H1 (cell line): ENCODE data around the gene TADA3. TPM values are rescaled to one million over a fixed set of nuclear protein-coding genes. Genes with fewer than 3 reads are reported as not detected.

Experiments used
- CTCF ChIA-PET: fragments of 300-600 bp; sonication (Branson Sonifier 250); formaldehyde crosslinking; loops from one replicate; lab custom pipeline; 2021; ENCODE audit not compliant: partially characterized antibody; lab: Charles Lee
- POLR2A ChIA-PET: fragments of 300-600 bp; sonication (Branson Sonifier 250); formaldehyde crosslinking; loops from one replicate; lab custom pipeline; 2021; ENCODE audit warnings: inconsistent platforms; ENCODE audit not compliant: partially characterized antibody; lab: Charles Lee
- DNase-seq, 2 experiments: peaks; one replicate each; pipeline versions ENCODE4 v3.0.0 to v3.0.0-alpha.2; 2010 to 2022; ENCODE audit warnings: low spot score in 2 of 2, low read depth in 1 of 2, mixed read lengths in 1 of 2
- FAIRE-seq: peaks from 2 replicates; lab custom pipeline; 2011; peaks lifted over from hg19 to GRCh38; lab: Jason Lieb, UNC
- H2AFZ ChIP-seq: 2 replicates; pipeline ENCODE4 v1.8.1; 2012; ENCODE audit warnings: low read length, inconsistent platforms
- H2AK5ac ChIP-seq: 2 replicates; pipeline ENCODE4 v1.6.1; 2013; ENCODE audit warnings: low read depth, low read length
- H2BK120ac ChIP-seq: replicated peaks from 2 replicates; pipeline ENCODE3; 2013; ENCODE audit warnings: low read depth, low read length, inconsistent platforms
- H2BK12ac ChIP-seq: 2 replicates; pipeline ENCODE4 v1.6.1; 2013; ENCODE audit warnings: low read depth, low read length
- H2BK15ac ChIP-seq: 2 replicates; pipeline ENCODE4 v1.6.1; 2013; ENCODE audit warnings: low read length
- H2BK20ac ChIP-seq: 2 replicates; pipeline ENCODE4 v1.6.1; 2013; ENCODE audit warnings: low read length
- H2BK5ac ChIP-seq: 2 replicates; pipeline ENCODE4 v1.6.1; 2013; ENCODE audit warnings: low read depth, low read length
- H3K14ac ChIP-seq: 2 replicates; pipeline ENCODE4 v1.6.1; 2013; ENCODE audit warnings: inconsistent platforms; ENCODE audit not compliant: insufficient read length
- H3K18ac ChIP-seq: 2 replicates; pipeline ENCODE4 v1.6.1; 2013; ENCODE audit warnings: low read length; ENCODE audit errors: extremely low read depth
- H3K23ac ChIP-seq: 2 replicates; pipeline ENCODE4 v1.6.1; 2013; ENCODE audit warnings: inconsistent platforms; ENCODE audit not compliant: insufficient read length
- H3K23me2 ChIP-seq: 2 replicates; pipeline ENCODE4 v1.6.1; 2013; ENCODE audit warnings: low read depth, low read length
- H3K27ac ChIP-seq: 2 replicates; pipeline ENCODE4 v1.6.1; 2011; ENCODE audit warnings: low read depth, low read length, inconsistent platforms
- H3K27me3 ChIP-seq, 4 experiments: replicated peaks in 1 of 4; 1 replicate in 1 of 4; 2 replicates in 3 of 4; pipeline versions ENCODE4 v1.6.1 to v1.8.1; 2011 to 2013; ENCODE audit warnings: low read length in 3 of 4, mild to moderate bottlenecking in 3 of 4, inconsistent platforms in 2 of 4, mixed read lengths in 2 of 4, moderate library complexity in 1 of 4; ENCODE audit not compliant: control insufficient read depth in 3 of 4, insufficient read depth in 3 of 4; ENCODE audit errors: extremely low read depth in 1 of 4
- H3K36me3 ChIP-seq, 4 experiments: 2 replicates each; pipeline versions ENCODE4 v1.6.1 to v1.8.1; 2011 to 2013; ENCODE audit warnings: mild to moderate bottlenecking in 4 of 4, low read length in 3 of 4, moderate library complexity in 2 of 4, control low read depth in 1 of 4, inconsistent platforms in 1 of 4; ENCODE audit not compliant: insufficient read depth in 4 of 4, control insufficient read depth in 2 of 4
- H3K4ac ChIP-seq: replicated peaks from 2 replicates; pipeline ENCODE3; 2013; ENCODE audit warnings: low read length, low read depth, mixed read lengths, inconsistent platforms; ENCODE audit not compliant: insufficient read length
- H3K4me1 ChIP-seq, 4 experiments: replicated peaks in 1 of 4; 1 replicate in 1 of 4; 2 replicates in 3 of 4; pipeline versions ENCODE4 v1.6.1 to v1.8.1; 2011 to 2013; ENCODE audit warnings: low read length in 3 of 4, inconsistent platforms in 2 of 4, mixed read lengths in 1 of 4; ENCODE audit not compliant: insufficient read depth in 4 of 4, control insufficient read depth in 3 of 4
- H3K4me2 ChIP-seq, 2 experiments: 2 replicates each; pipeline versions ENCODE4 v1.6.1 to v1.8.1; 2011 to 2013; ENCODE audit warnings: low read depth in 2 of 2, low read length in 2 of 2, control low read depth in 1 of 2, inconsistent platforms in 1 of 2, mild to moderate bottlenecking in 1 of 2; ENCODE audit not compliant: insufficient read depth in 1 of 2
- H3K4me3 ChIP-seq, 4 experiments: fragments of 200-600, 300-600 bp in 1 of 4; sonication (generic), shearing (Covaris generic), sonication (Bioruptor Twin) in 1 of 4; 2 replicates each; pipeline versions ENCODE4 v1.5.1 to v1.8.1; 2011 to 2016; ENCODE audit warnings: low read length in 4 of 4, low read depth in 3 of 4, control low read depth in 2 of 4, inconsistent platforms in 2 of 4, mild to moderate bottlenecking in 2 of 4, mixed read lengths in 1 of 4, moderate library complexity in 1 of 4; ENCODE audit not compliant: insufficient read depth in 2 of 4; ENCODE audit errors: extremely low read depth in 1 of 4
- H3K56ac ChIP-seq: replicated peaks from 2 replicates; pipeline ENCODE3; 2013; ENCODE audit warnings: low read depth, mild to moderate bottlenecking, mixed read lengths, low read length, inconsistent platforms; ENCODE audit not compliant: insufficient read length
- H3K79me1 ChIP-seq: 2 replicates; pipeline ENCODE4 v1.6.1; 2013; ENCODE audit warnings: low read depth, low read length, control low read depth
- H3K79me2 ChIP-seq, 2 experiments: 2 replicates each; pipeline versions ENCODE4 v1.6.1 to v1.8.1; 2012 to 2013; ENCODE audit warnings: low read length in 2 of 2, mild to moderate bottlenecking in 2 of 2, inconsistent platforms in 1 of 2; ENCODE audit not compliant: insufficient read depth in 2 of 2, control insufficient read depth in 1 of 2
- H3K9ac ChIP-seq, 4 experiments: replicated peaks in 1 of 4; 1 replicate in 1 of 4; 2 replicates in 3 of 4; pipeline versions ENCODE4 v1.6.1 to v1.8.1; 2011 to 2013; ENCODE audit warnings: low read depth in 3 of 4, low read length in 3 of 4, control low read depth in 2 of 4, mild to moderate bottlenecking in 2 of 4, moderate library complexity in 2 of 4, inconsistent platforms in 1 of 4; ENCODE audit errors: extremely low read depth in 1 of 4
- H3K9me3 ChIP-seq, 2 experiments: 2 replicates each; pipeline versions ENCODE4 v1.6.1 to v1.8.1; 2012 to 2013; ENCODE audit warnings: mild to moderate bottlenecking in 2 of 2, moderate library complexity in 2 of 2, control low read depth in 1 of 2, inconsistent platforms in 1 of 2, low read depth in 1 of 2, low read length in 1 of 2, mixed read lengths in 1 of 2; ENCODE audit not compliant: insufficient read depth in 2 of 2
- H4K20me1 ChIP-seq, 2 experiments: replicated peaks in 1 of 2; 2 replicates each; pipeline versions ENCODE3 to v1.8.1; 2011 to 2013; ENCODE audit warnings: inconsistent platforms in 2 of 2, low read length in 2 of 2, mild to moderate bottlenecking in 1 of 2; ENCODE audit not compliant: insufficient read depth in 2 of 2, control insufficient read depth in 1 of 2
- H4K5ac ChIP-seq: 2 replicates; pipeline ENCODE4 v1.6.1; 2013; ENCODE audit warnings: low read length, low read depth, mixed read lengths, inconsistent platforms; ENCODE audit not compliant: insufficient read length
- H4K8ac ChIP-seq: 2 replicates; pipeline ENCODE4 v1.8.0; 2013; ENCODE audit warnings: mild to moderate bottlenecking, moderate library complexity, low read length, inconsistent platforms; ENCODE audit not compliant: insufficient read depth; ENCODE audit errors: extremely low read depth
- H4K91ac ChIP-seq: replicated peaks from 2 replicates; pipeline ENCODE3; 2013; ENCODE audit warnings: low read length, mixed read lengths, inconsistent platforms; ENCODE audit not compliant: insufficient read length
- CBX5 ChIP-seq: fragments of 300-800, 300-1000 bp; sonication (generic); IDR thresholded peaks from 2 replicates; pipeline ENCODE4 v1.7.1; 2016; ENCODE audit warnings: antibody characterized with exemption, low read length, low read depth
- CEBPB ChIP-seq: IDR thresholded peaks from 2 replicates; pipeline ENCODE4 v1.6.1; 2012; ENCODE audit warnings: low read depth, low read length
- CTBP2 ChIP-seq: IDR thresholded peaks from 2 replicates; pipeline ENCODE4 v1.7.0; 2011; ENCODE audit warnings: borderline replicate concordance, mild to moderate bottlenecking, moderate library complexity, mixed read lengths, low read length; ENCODE audit not compliant: insufficient read depth, insufficient read length
- E2F6 ChIP-seq: IDR thresholded peaks from 2 replicates; pipeline ENCODE4 v1.6.1; 2012; ENCODE audit warnings: inconsistent platforms
- KDM5A ChIP-seq: fragments of 200-600 bp; IDR thresholded peaks from 2 replicates; pipeline ENCODE4 v1.7.1; 2012; ENCODE audit warnings: mild to moderate bottlenecking, low read length, inconsistent platforms, mixed read lengths
- RAD21 ChIP-seq, 2 experiments: IDR thresholded peaks in 1 of 2; conservative IDR thresholded peaks in 1 of 2; 2 replicates each; pipeline ENCODE4 v1.6.1; 2011; ENCODE audit warnings: low read depth in 2 of 2, low read length in 2 of 2, improper control_type of control experiment in 1 of 2, inconsistent platforms in 1 of 2, mild to moderate bottlenecking in 1 of 2, moderate library complexity in 1 of 2
- RNF2 ChIP-seq: fragments of 200-900, 300-1000 bp; sonication (generic); IDR thresholded peaks from 2 replicates; pipeline ENCODE4 v1.7.1; 2016; ENCODE audit warnings: borderline replicate concordance, low read depth, mild to moderate bottlenecking, antibody characterized with exemption, low read length; ENCODE audit not compliant: poor library complexity, severe bottlenecking; ENCODE audit errors: missing control alignments
- SAP30 ChIP-seq: fragments of 300-600 bp; sonication (generic); IDR thresholded peaks from 2 replicates; pipeline ENCODE4 v1.7.1; 2012; ENCODE audit warnings: low read length, moderate library complexity, mild to moderate bottlenecking, inconsistent platforms; ENCODE audit not compliant: insufficient read depth, insufficient replicate concordance
- TAF7 ChIP-seq: optimal IDR thresholded peaks from 2 replicates; pipeline ENCODE3; 2011; ENCODE audit warnings: low read depth, mild to moderate bottlenecking, inconsistent platforms, low read length, moderate library complexity, borderline replicate concordance
- TCF12 ChIP-seq: IDR thresholded peaks from 2 replicates; pipeline ENCODE4 v1.6.1; 2011; ENCODE audit warnings: low read depth, mild to moderate bottlenecking, low read length
- TEAD4 ChIP-seq: IDR thresholded peaks from 2 replicates; pipeline ENCODE4 v1.6.1; 2012; ENCODE audit warnings: low read depth, low read length, inconsistent platforms, mixed read lengths
- ZNF274 ChIP-seq: IDR thresholded peaks from 2 replicates; pipeline ENCODE4 v1.7.0; 2012; ENCODE audit warnings: low read length, borderline replicate concordance; ENCODE audit errors: extremely low read depth
- WGBS, 2 experiments: shearing (Covaris generic) in 1 of 2; methylation state at CpG; one replicate each; pipeline versions ENCODE4 v1.1.6 to v1.1.7; 2013 to 2015; ENCODE audit warnings: low lambda C conversion rate in 2 of 2, mixed read lengths in 2 of 2, inconsistent platforms in 1 of 2, low coverage in 1 of 2, missing lambda C conversion rate in 1 of 2; ENCODE audit not compliant: insufficient replicate concordance in 2 of 2, insufficient coverage in 1 of 2, insufficient read length in 1 of 2; ENCODE audit errors: extremely low coverage in 1 of 2, missing lambda C conversion rate in 1 of 2; 5-methylcytosine and 5-hydroxymethylcytosine counted together
- polyA plus RNA-seq, 7 experiments: library from polyadenylated mRNA; depleted of rRNA in 3 of 7; stranded (reverse) in 5 of 7; unstranded in 2 of 7; fragments of >200 nt in 5 of 7; fragments of 200-250 nt in 2 of 7; gene quantifications; 1 replicate in 5 of 7; 2 replicates in 1 of 7; 4 replicates in 1 of 7; pipeline versions ENCODE4 v1.2.1 to v1.2.3, GENCODE V29; 2011 to 2013; ENCODE audit warnings: missing spikeins in 2 of 7, mixed read lengths in 2 of 7
- total RNA-seq: library from RNA; stranded (reverse); fragmentation: NEBNext Ultra II Directional; extraction: Animal tissue kit (Norgen Biotek cat#: 25700); gene quantifications from 2 replicates; pipeline ENCODE4 v1.2.1, GENCODE V29; 2021

Gene TADA3
- total and polyA plus RNA-seq, 2 of the 8 experiments (the other 6 are each of a cell fraction or from before 2014, with no cell fraction given): 43.4 to 50.3 TPM

GRCh38 chr3:9810846-9811245 is 18.6 kb upstream of the TADA3 start:
- H2AK5ac ChIP-seq: no peak overlapping the region
- H4K91ac ChIP-seq: no peak overlapping the region
- ChIA-PET CTCF (interaction anchor here (4.9 kb wide), 1 partner anchor 8 kb away, joined by 30 read pairs; no protein-coding TSS in a partner anchor), POLR2A (interaction anchor here (0.6 to 7.8 kb wide), 3 partner anchors 16 to 213 kb away, joined by 3 to 71 read pairs (median 4); partner anchors contain the start of genes ARPC4 and TADA3)
- peak overlapping the region; percentile 50 to 72 (median 58); a peak in 6 of 8 replicates for H3K4me3 ChIP-seq
- H4K5ac ChIP-seq: no peak overlapping the region
- FAIRE-seq: no peak
- no peak overlapping the region for H3K14ac ChIP-seq
- no peak overlapping the region for H3K9ac ChIP-seq
- H2BK120ac ChIP-seq: no peak overlapping the region
- H3K56ac ChIP-seq: no peak overlapping the region
- no peak overlapping the region for H3K18ac ChIP-seq
- H3K23ac ChIP-seq: no peak overlapping the region
- no peak overlapping the region for H2BK15ac ChIP-seq
- H2BK20ac ChIP-seq: no peak overlapping the region
- WGBS, 2 experiments: 86% methylated on average over 10 of the region's 10 CpGs; no CpG with 5 or more reads in 1 of the 2 experiments
- H4K20me1 ChIP-seq: peaks cover 1 to 5% of the 10 kb centered on the region in 2 experiments
- H2BK5ac ChIP-seq: no peak overlapping the region
- H3K4me2 ChIP-seq: peak overlapping the region; percentile 56 to 84
- H2BK12ac ChIP-seq: no peak overlapping the region
- DNase-seq: no peak
- peaks cover 0 to 9% (median 2%) of the 10 kb centered on the region in 4 experiments; a peak in 3 of 7 replicates for H3K4me1 ChIP-seq
- H4K8ac ChIP-seq: no peak overlapping the region; the same call in 1 of the 2 replicates
- no peak overlapping the region for H3K27ac ChIP-seq
- H3K79me2 ChIP-seq: no peaks in the 10 kb centered on the region
- no peaks in the 10 kb centered on the region for H3K79me1 ChIP-seq
- H3K36me3 ChIP-seq: peaks cover 3 to 8% (median 4%) of the 10 kb centered on the region in 4 experiments; a peak in 5 of 8 replicates
- H2AFZ ChIP-seq: no peak overlapping the region
- no peaks in the 10 kb centered on the region for H3K9me3 ChIP-seq
- H3K23me2 ChIP-seq: peaks cover 2% of the 10 kb centered on the region; the same call in 1 of the 2 replicates
- H3K27me3 ChIP-seq: peaks cover 0 to 11% (median 9%) of the 10 kb centered on the region in 4 experiments; a peak in 5 of 7 replicates
- no peak overlapping the region for H3K4ac ChIP-seq
- TF ChIP-seq RAD21 (IDR thresholded peaks at IDR 0.05 in 1 of 2, conservative IDR thresholded peaks at IDR 0.05 in 1 of 2; ENCODE audit: low read depth in 2 of 2, low read length in 2 of 2) (no peak), TEAD4 (no peak), SAP30 (no peak), TAF7 (no peak), RNF2 (no peak), KDM5A (no peak), CBX5 (no peak), CTBP2 (no peak), TCF12 (no peak), ZNF274 (no peak), E2F6 (no peak), CEBPB (no peak)
